ENCODE data around the gene TARM1.

Gene TARM1

DNA sequence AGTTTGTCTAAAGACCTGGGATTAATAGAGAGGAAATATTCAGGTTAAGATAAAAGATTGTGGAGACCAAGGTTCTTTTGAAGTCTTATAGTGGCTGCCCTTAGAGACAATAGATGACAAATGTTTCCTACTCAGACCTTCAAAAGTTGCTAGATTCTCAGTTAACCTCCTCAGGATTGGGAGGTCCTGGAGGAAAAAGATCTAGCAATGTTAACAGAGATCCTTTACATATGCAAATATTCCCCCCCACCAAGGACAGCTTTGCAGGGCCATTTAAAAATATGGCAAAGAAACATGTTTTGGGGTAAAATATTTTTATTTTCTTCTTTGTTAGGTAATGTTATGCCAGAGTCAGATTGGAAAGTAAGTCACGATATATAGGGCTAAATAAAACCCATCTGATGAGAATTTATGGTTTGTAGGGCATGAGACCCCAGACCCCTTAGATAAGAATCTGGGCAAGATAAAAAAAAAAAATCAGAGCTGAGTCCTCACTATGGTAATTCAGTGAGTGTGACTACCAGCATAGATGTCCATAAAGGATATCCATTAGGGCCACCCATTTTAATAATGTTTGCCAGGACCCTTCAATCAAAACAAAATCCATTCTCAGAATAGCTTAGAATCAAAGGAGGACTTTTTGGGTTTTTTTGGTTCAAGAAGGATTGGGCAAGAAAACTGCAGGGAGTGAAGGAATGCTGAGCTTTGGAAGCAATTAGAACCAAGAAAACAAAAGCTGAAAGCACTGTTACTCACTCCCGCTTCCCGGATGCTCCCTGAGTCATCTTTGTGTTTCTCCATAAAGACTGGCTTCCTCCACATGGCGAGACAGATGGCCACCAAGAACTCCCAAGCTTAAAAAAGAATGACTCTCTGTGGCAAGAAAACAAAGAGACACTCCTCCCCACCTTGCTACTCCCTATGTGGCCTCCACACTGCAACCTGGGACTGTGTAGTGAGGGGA lies 45.7 kb downstream of the TARM1 start:
- in situ Hi-C loops (cut with MboI; ENCODE audit: low sequenced_read_pairs), result no loop called here

DNA sequence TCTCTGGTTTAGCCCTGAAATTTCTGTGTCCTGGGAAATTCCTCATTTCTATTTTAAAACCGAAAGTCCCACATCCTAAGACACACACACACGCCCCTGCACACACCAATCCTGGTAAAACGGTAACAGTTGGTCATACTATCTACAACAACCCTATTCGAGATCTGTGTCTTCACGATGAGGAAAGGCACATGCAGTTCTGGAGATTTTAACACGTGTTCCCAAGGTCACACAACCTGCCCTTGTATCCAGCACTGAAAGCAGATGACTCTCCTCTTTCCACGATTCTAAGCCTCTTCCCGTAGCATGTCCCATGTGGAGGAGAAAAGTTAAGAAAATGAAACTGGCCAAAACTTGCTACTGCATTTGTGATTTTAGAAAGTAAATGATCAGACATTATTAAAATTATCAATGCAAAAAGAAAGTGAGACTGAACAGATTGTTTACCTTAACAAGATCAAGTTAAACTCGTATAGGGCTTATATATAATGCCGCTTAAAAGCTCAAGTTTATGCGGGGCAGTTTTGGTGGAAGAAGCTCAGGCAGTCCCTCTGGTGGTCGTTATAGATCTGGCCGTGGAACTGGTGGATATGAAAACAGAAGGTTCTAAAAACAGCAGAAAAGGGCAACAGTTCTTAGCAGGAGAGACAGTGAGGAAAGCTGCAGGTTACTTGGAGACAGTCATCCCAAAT lies 50.1 kb downstream of the TARM1 start:
- in situ Hi-C loops (cut with MboI; ENCODE audit: low sequenced_read_pairs), result no loop called here

GRCh38 chr19:54029930-54030490 lies 51.2 kb downstream of the TARM1 start:
- in situ Hi-C loops (cut with MboI; ENCODE audit: low sequenced_read_pairs), result no loop called here

DNA sequence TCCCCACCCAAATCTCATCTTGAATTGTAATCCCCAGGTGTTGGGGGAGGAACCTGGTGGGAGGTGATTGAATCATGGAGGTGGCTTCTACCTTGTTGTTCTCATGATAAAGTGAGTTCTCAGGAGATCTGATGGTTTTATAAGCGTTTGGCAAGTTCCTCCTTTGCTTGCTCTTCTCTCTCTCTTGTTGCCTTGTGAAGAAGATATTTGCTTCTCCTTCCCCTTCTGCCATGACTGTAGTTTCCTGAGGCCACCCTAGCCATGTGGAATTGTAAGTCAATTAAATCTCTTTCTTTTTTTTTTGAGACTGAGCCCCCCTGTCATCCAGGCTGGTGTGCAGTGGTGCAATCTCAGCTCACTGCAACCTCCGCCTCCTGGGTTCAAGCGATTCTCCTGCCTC lies 51.9 kb downstream of the TARM1 start:
- in situ Hi-C loops (cut with MboI; ENCODE audit: low sequenced_read_pairs), result no loop called here

- in situ Hi-C loops (cut with MboI; ENCODE audit: low sequenced_read_pairs), result no loop called here
These were observed 54.5 kb downstream of the TARM1 start for GRCh38 chr19:54026656-54027055.

DNA sequence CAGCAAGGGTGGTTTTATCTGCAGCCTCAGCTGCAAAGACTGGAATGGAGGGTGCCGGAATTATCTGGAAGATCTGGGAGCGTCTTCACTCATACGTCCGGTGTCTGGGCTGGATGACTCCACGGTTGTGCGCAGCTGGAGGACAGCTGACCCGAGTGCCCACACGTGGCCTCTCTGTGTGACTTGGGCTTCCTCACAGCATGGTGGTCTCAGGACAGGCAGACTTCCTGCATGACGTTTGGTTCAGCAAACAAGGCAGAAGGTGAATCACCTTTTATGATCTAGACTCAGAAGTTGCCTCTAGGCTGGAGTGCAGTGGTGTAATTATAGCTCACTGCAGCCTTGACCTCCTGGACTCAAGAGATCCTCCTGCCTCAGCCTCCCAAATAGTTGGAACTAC lies 56.5 kb downstream of the TARM1 start:
- in situ Hi-C loops (cut with MboI; ENCODE audit: low sequenced_read_pairs), result no loop called here

DNA sequence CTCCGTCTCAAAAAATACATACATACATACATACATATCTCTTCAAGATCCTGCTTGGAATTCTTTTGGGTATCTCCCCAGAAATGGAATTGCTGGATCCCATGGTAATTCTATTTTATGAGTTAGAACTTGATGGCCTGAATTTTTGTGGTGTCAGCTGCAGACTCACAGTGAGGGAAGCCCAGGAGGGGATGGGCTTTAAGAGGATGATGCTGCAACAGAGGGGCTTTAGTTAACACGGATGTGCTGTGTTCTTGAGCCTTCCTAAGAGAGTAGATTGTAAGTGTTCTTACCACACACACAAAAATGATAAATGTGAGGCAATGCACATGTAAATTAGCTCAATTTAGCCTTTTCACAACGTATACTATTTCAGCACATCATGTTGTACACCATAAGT lies 58.0 kb downstream of the TARM1 start:
- in situ Hi-C loops (cut with MboI; ENCODE audit: low sequenced_read_pairs), result no loop called here

DNA sequence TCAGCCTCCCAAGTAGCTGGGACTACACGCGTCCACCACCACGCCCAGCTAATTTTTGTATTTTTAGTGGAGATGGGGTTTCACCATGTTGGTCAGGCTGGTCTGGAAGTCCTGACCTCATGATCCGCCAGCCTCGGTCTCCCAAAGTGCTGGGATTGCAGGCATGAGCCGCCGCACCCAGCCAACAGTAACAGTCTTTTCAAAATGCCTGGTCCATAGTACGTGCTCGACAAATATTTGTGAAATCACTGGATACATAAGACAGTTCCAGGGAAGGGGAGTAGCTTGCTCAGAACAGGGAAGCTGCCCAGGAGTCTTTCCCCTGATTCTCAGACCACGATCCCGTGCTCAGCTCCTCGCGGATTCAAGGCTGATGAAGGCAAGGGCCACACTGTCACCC lies 59.2 kb downstream of the TARM1 start:
- in situ Hi-C loops (cut with MboI; ENCODE audit: low sequenced_read_pairs), result no loop called here

DNA sequence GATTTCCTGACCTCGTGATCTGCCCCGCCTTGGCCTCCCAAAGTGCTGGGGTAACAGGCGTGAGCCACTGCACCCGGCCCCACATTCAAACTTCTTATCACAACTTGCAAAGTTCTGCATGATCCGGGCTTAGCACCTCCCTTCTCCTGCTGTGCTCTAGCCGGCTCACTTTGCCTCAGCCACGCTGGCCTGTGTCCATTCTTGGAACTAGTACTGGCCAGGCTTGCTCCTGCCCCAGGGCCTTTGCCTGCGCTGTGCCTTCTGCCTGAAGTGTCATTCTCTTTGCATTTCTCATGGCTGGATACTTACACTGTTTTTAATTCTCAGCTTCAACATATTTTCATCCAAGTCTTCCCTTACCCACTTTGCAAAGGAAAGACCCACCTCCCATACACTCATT lies 59.8 kb downstream of the TARM1 start:
- in situ Hi-C loops (cut with MboI; ENCODE audit: low sequenced_read_pairs), result no loop called here

All from hTERT RPE-1 (cell line).